Measurements from ENCODE around the gene CREBRF. TPM values are rescaled to one million over a fixed set of nuclear protein-coding genes. Genes with fewer than 3 reads are reported as not detected.

CREBRF gene
- total and polyA plus RNA-seq, 9 of the 15 experiments (the other 6 are each of a cell fraction or from before 2014, with no cell fraction given), result 1.1 to 4.9 (median 2.9) TPM

- Histone ChIP-seq H3K79me2 (ENCODE audit: control insufficient read depth, insufficient read depth, low read length) (peaks cover 17% of the 10 kb centered on the region), H3K9me3 (replicated peaks; ENCODE audit: control insufficient read depth, insufficient read depth, low read depth, low read length) (no peaks in the 10 kb centered on the region), H3K27me3 (ENCODE audit: control insufficient read depth in 2 of 2, insufficient read depth in 2 of 2, low read length in 2 of 2) (no peaks in the 10 kb centered on the region), H3K36me3 (ENCODE audit: control insufficient read depth, insufficient read depth, low read length) (no peaks in the 10 kb centered on the region), H4K20me1 (replicated peaks; ENCODE audit: control insufficient read depth, insufficient read depth, low read length) (no peaks in the 10 kb centered on the region), H3K27ac (ENCODE audit: extremely low read depth, low read depth, low read length) (peak overlapping the region; percentile 27; the same call in 2 of the 3 replicates), H3K4me2 (ENCODE audit: insufficient read depth, low read length) (peak overlapping the region; percentile 94), H3K4me3 (peak overlapping the region; percentile 99), H3K4me1 (replicated peaks in 1 of 2; ENCODE audit: control insufficient read depth in 2 of 2, insufficient read depth in 2 of 2, low read length in 2 of 2) (peaks cover 13% of the 10 kb centered on the region in 2 experiments; a peak in 3 of 5 replicates), H2AFZ (ENCODE audit: low read depth, low read length) (peak overlapping the region; percentile 97), H3K9ac (ENCODE audit: insufficient read depth in 1 of 2, low read depth in 2 of 2, low read length in 2 of 2) (peak overlapping the region; percentile 32 to 66; a peak in 3 of 4 replicates), H3K9me1 (ENCODE audit: control insufficient read depth, insufficient read depth, low read length) (no peaks in the 10 kb centered on the region)
- FAIRE-seq, result no peak
- 3% methylated on average over 11 of the region's 11 CpGs for WGBS (ENCODE audit: insufficient coverage, low coverage, missing lambda C conversion rate)
- BruUV-seq (replicated peaks), result TSS peak; percentile 95
- POLR2A ChIA-PET, result interaction anchor here (1.2 kb wide), 1 partner anchor 9 kb away, joined by 3 read pairs; no protein-coding TSS in a partner anchor
- CTCF ChIA-PET (ENCODE audit: low intra/inter-chr PET ratio), result no interaction called here
- in situ Hi-C loops (cut with MboI) (no loop called here), intact Hi-C loops (cut with micrococcal nuclease) (no loop called here)
- no peak for ATAC-seq
- peak in 1 of 4 experiments; percentile 25 for DNase-seq (ENCODE audit: extremely low read depth in 1 of 4, low spot score in 3 of 4)
- TF ChIP-seq L3MBTL2 (IDR thresholded peaks at IDR 0.05) (no peak), HDAC2 (IDR thresholded peaks at IDR 0.05) (no peak), DIDO1 (tag; IDR thresholded peaks at IDR 0.05; ENCODE audit: low read depth) (no peak), TARDBP (IDR thresholded peaks at IDR 0.05) (no peak), E2F6 (IDR thresholded peaks at IDR 0.05; ENCODE audit: borderline replicate concordance in 1 of 2, extremely low read depth in 1 of 2, insufficient read depth in 1 of 2, insufficient read length in 1 of 2, low read depth in 1 of 2, low read length in 1 of 2, poor library complexity in 1 of 2, severe bottlenecking in 1 of 2) (no peak), ERF (CRISPR knock-in tag; IDR thresholded peaks at IDR 0.05) (0 out of 2 replicates have a peak, but pooled peaks have one; percentile 13), SMARCE1 (IDR thresholded peaks at IDR 0.05) (0 out of 2 replicates have a peak, but pooled peaks have one; percentile 30), BCLAF1 (IDR thresholded peaks at IDR 0.05; ENCODE audit: borderline replicate concordance in 1 of 2, control insufficient read depth in 1 of 2, low read depth in 2 of 2, low read length in 1 of 2) (no peak), ZNF165 (CRISPR knock-in tag; IDR thresholded peaks at IDR 0.05; ENCODE audit: borderline replicate concordance) (no peak), NBN (IDR thresholded peaks at IDR 0.05; ENCODE audit: low read depth) (peak; percentile 56; the same call in 1 of the 2 replicates), ELK3 (CRISPR knock-in tag; IDR thresholded peaks at IDR 0.05) (0 out of 2 replicates have a peak, but pooled peaks have one; percentile 30), RBFOX2 (IDR thresholded peaks at IDR 0.05; ENCODE audit: low read depth, low read length) (no peak), FOXA3 (CRISPR knock-in tag; conservative IDR thresholded peaks at IDR 0.05 in 1 of 2, IDR thresholded peaks at IDR 0.05 in 1 of 2) (0 out of 4 replicates have a peak, but pooled peaks of 1 of the 2 experiments have one; percentile 16), SAFB2 (IDR thresholded peaks at IDR 0.05; ENCODE audit: borderline replicate concordance, low read depth, low read length, severe bottlenecking) (no peak), ESRRB (CRISPR knock-in tag; IDR thresholded peaks at IDR 0.05; ENCODE audit: borderline replicate concordance) (no peak), ZBTB17 (CRISPR knock-in tag; IDR thresholded peaks at IDR 0.05) (no peak), ZNF764 (CRISPR knock-in tag; IDR thresholded peaks at IDR 0.05; ENCODE audit: low read depth) (no peak), SMAD3 (CRISPR knock-in tag; conservative IDR thresholded peaks at IDR 0.05) (0 out of 2 replicates have a peak, but pooled peaks have one; percentile 49)
Measured at GRCh38 chr5:173055722-173055982, 500 bp upstream of the CREBRF start.
